ENCODE results near the gene TRAF2. TPM values are rescaled to one million over a fixed set of nuclear protein-coding genes. Genes with fewer than 3 reads are reported as not detected.

Gene TRAF2
- total RNA-seq, 2 donors from 2014 or later = 45.9 to 55.1 TPM

GRCh38 chr9:136850866-136851775 is 35.2 kb upstream of the TRAF2 start:
- DNase-seq = peak; percentile 53
- Histone ChIP-seq H3K9ac (ENCODE audit: extremely low read depth, low read length, poor library complexity, severe bottlenecking) (no peak overlapping the region), H3K36me3 (ENCODE audit: control insufficient read depth, insufficient read depth, low read length) (peaks cover 10% of the 10 kb centered on the region), H3K4me3 (ENCODE audit: low read length) (no peak overlapping the region), H3K27me3 (ENCODE audit: control insufficient read depth, insufficient read depth, low read length, poor library complexity, severe bottlenecking) (no peaks in the 10 kb centered on the region), H3K4me1 (ENCODE audit: control insufficient read depth, insufficient read depth, low read length) (peaks cover 8% of the 10 kb centered on the region), H3K27ac (ENCODE audit: low read depth, low read length) (no peak overlapping the region), H3K9me3 (ENCODE audit: control insufficient read depth, low read length) (no peaks in the 10 kb centered on the region)
- 94% methylated on average over 17 to 23 of the region's 23 CpGs for WGBS, 2 experiments (ENCODE audit: insufficient coverage in 1 of 2, insufficient read length in 1 of 2)
- no peak for TF ChIP-seq CTCF (conservative IDR thresholded peaks at IDR 0.05)
- peaks cover 2% of the 10 kb centered on the region for H3K4me1 Mint-ChIP-seq
- H3K27me3 Mint-ChIP-seq (ENCODE audit: insufficient read depth) = peaks cover 15% of the 10 kb centered on the region
- H3K27ac Mint-ChIP-seq = no peak overlapping the region
- peak overlapping the region; percentile 78 for H3K4me3 Mint-ChIP-seq
- H3K9me3 Mint-ChIP-seq = peaks cover 7% of the 10 kb centered on the region
- H3K36me3 Mint-ChIP-seq (ENCODE audit: low read depth) = no peaks in the 10 kb centered on the region

DNA sequence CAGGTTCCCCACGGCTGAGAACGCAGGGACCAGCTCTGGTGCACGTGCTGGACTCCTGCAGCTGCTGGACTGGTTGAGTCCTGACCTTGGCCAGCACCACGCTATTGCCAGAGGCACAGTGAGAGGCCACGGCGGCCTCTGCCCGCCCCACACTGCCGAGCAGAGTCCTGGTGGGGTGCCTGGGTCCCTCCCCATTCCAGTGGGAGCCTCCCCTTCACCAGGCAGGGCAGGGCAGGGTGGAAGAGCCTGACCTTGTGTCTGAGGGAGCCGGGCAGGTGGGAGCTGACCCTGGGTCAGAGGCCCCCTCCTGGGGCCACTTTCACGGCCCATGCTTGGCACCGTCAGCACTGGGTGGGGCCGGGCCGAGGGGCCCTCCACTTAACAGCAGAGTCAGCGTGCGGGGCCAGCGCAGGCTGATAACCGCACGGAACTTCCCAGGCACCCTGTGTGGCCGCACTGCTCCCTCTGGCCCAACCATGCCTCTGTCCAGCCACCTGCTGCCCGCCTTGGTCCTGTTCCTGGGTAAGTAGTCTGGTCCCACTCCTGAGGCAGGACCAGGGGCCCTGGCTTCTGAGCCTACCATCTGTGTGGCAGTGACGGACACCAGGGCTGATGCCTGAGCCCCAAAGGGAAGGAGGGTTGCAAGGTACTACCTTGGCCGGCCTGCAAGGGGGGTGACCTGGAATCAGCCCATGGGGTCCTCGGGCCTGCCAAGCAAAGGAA is 34.2 kb upstream of the TRAF2 start, which contains the start of gene MAMDC4:
MAMDC4 (plus strand) TSS at position 406 of the 723 bp plus-strand sequence; CDS start at position 477, 71 bp downstream.
- TF ChIP-seq CTCF (conservative IDR thresholded peaks at IDR 0.05) = no peak
- peaks cover under 1% of the 10 kb centered on the region for H3K9me3 Mint-ChIP-seq
- Histone ChIP-seq H3K9ac (ENCODE audit: extremely low read depth, low read length, poor library complexity, severe bottlenecking) (no peak within 1 kb of the TSS), H3K4me1 (ENCODE audit: control insufficient read depth, insufficient read depth, low read length) (peaks cover 8% of the 10 kb centered on the region), H3K4me3 (ENCODE audit: low read length) (no peak within 1 kb of the TSS), H3K27me3 (ENCODE audit: control insufficient read depth, insufficient read depth, low read length, poor library complexity, severe bottlenecking) (no peaks in the 10 kb centered on the region), H3K36me3 (ENCODE audit: control insufficient read depth, insufficient read depth, low read length) (peaks cover 10% of the 10 kb centered on the region), H3K27ac (ENCODE audit: low read depth, low read length) (no peak within 1 kb of the TSS), H3K9me3 (ENCODE audit: control insufficient read depth, low read length) (no peaks in the 10 kb centered on the region)
- no peak within 1 kb of the TSS for H3K27ac Mint-ChIP-seq
- no peaks in the 10 kb centered on the region for H3K36me3 Mint-ChIP-seq (ENCODE audit: low read depth)
- peak; percentile 50 for DNase-seq
- 93 to 97% methylated on average over 16 to 23 of the region's 23 CpGs for WGBS, 2 experiments (ENCODE audit: insufficient coverage in 1 of 2, insufficient read length in 1 of 2)
- H3K27me3 Mint-ChIP-seq (ENCODE audit: insufficient read depth) = peaks cover 8% of the 10 kb centered on the region
- H3K4me3 Mint-ChIP-seq = no peak within 1 kb of the TSS
- H3K4me1 Mint-ChIP-seq = peaks cover 2% of the 10 kb centered on the region

DNA sequence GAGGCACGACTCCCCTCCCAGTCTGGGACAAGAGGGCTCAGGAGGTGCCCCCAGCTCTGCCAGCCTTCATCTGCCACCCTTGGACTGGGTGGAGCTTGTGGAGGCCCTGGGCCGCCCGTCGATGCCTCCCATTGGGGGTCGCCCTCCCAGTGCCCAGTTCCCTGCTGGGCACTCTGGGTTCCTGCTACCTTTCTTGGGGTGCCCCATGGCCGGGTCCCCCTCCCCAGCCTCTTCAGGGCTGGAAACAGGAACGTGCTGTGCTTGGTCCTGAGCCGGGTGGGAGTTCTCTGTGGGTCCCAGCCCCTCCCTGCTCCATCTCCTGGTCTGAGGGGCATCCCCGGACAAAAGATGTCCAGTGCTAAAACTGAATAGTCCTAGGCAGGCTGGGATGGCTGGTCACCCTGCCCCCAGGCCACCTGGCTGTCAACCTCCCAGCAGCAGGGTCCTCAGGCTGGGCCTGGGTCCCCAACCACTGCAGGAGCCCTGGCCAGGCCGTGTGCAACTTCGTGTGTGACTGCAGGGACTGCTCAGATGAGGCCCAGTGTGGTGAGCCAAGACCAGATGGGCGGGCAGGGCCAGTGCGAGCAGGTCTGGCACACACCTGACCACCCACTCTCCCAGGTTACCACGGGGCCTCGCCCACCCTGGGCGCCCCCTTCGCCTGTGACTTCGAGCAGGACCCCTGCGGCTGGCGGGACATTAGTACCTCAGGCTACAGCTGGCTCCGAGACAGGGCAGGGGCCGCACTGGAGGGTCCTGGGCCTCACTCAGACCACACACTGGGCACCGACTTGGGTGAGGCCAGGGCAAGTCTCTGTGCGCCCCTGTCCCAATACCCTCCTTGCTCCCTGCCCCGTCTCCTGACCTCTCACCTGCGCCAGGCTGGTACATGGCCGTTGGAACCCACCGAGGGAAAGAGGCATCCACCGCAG is 33.4 kb upstream of the TRAF2 start:
- Histone ChIP-seq H3K27ac (ENCODE audit: low read depth, low read length) (no peak overlapping the region), H3K27me3 (ENCODE audit: control insufficient read depth, insufficient read depth, low read length, poor library complexity, severe bottlenecking) (no peaks in the 10 kb centered on the region), H3K4me1 (ENCODE audit: control insufficient read depth, insufficient read depth, low read length) (peaks cover 8% of the 10 kb centered on the region), H3K36me3 (ENCODE audit: control insufficient read depth, insufficient read depth, low read length) (peaks cover 10% of the 10 kb centered on the region), H3K4me3 (ENCODE audit: low read length) (no peak overlapping the region), H3K9me3 (ENCODE audit: control insufficient read depth, low read length) (no peaks in the 10 kb centered on the region), H3K9ac (ENCODE audit: extremely low read depth, low read length, poor library complexity, severe bottlenecking) (no peak overlapping the region)
- no peaks in the 10 kb centered on the region for H3K9me3 Mint-ChIP-seq
- 93% methylated on average over 19 to 29 of the region's 29 CpGs for WGBS, 2 experiments (ENCODE audit: insufficient coverage in 1 of 2, insufficient read length in 1 of 2)
- peaks cover 2% of the 10 kb centered on the region for H3K27me3 Mint-ChIP-seq (ENCODE audit: insufficient read depth)
- no peaks in the 10 kb centered on the region for H3K36me3 Mint-ChIP-seq (ENCODE audit: low read depth)
- peak; percentile 48 for DNase-seq
- peaks cover 2% of the 10 kb centered on the region for H3K4me1 Mint-ChIP-seq
- no peak overlapping the region for H3K27ac Mint-ChIP-seq
- no peak overlapping the region for H3K4me3 Mint-ChIP-seq
- TF ChIP-seq CTCF (conservative IDR thresholded peaks at IDR 0.05) = no peak

Data from endodermal cell (in vitro differentiated cells).